Mesenchymal stem cell (in vitro differentiated cells and primary cell): ENCODE results near the gene SNX8.
A peak's percentile ranks its signal among the peaks of the same experiment; 100 is the strongest.
"Not testable (repeated sequence)": the region's sequence is repeated elsewhere in the genome, so short reads cannot be mapped to it uniquely, and the experiment has no call there.

Source experiments
- DNase-seq: peaks from one replicate; pipeline ENCODE4 v3.0.0-alpha.2; 2013
- H2AFZ ChIP-seq: one replicate; pipeline ENCODE4 v1.6.1; 2013; ENCODE audit warnings: low read depth, mild to moderate bottlenecking, control low read depth, inconsistent platforms, low read length, moderate library complexity
- H2AK5ac ChIP-seq: 2 replicates; pipeline ENCODE4 v1.6.1; 2013; ENCODE audit warnings: low read length, moderate library complexity, mild to moderate bottlenecking, inconsistent platforms; ENCODE audit not compliant: severe bottlenecking
- H2BK120ac ChIP-seq: one replicate; pipeline ENCODE4 v1.6.1; 2013; ENCODE audit warnings: low read depth, mild to moderate bottlenecking, inconsistent platforms, low read length, moderate library complexity
- H2BK12ac ChIP-seq, 2 experiments: one replicate each; pipeline ENCODE4 v1.6.1; 2013; ENCODE audit warnings: inconsistent platforms in 2 of 2, low read length in 2 of 2, mild to moderate bottlenecking in 2 of 2, moderate library complexity in 2 of 2, control low read depth in 1 of 2
- H2BK15ac ChIP-seq: one replicate; pipeline ENCODE4 v1.6.1; 2013; ENCODE audit warnings: mild to moderate bottlenecking, low read depth, inconsistent platforms; ENCODE audit not compliant: poor library complexity, severe bottlenecking
- H2BK5ac ChIP-seq: 2 replicates; pipeline ENCODE4 v1.6.1; 2013; ENCODE audit warnings: low read depth, mild to moderate bottlenecking, low read length, control low read depth, inconsistent platforms; ENCODE audit not compliant: poor library complexity, severe bottlenecking
- H3K14ac ChIP-seq, 2 experiments: one replicate each; pipeline ENCODE4 v1.6.1; 2013; ENCODE audit warnings: inconsistent platforms in 2 of 2, low read length in 2 of 2, control low read depth in 1 of 2, mild to moderate bottlenecking in 1 of 2, moderate library complexity in 1 of 2
- H3K18ac ChIP-seq, 2 experiments: one replicate each; pipeline ENCODE4 v1.6.1; 2013; ENCODE audit warnings: inconsistent platforms in 2 of 2, low read length in 2 of 2, control low read depth in 1 of 2, low read depth in 1 of 2, mild to moderate bottlenecking in 1 of 2
- H3K23ac ChIP-seq, 2 experiments: one replicate each; pipeline ENCODE4 v1.6.1; 2013; ENCODE audit warnings: inconsistent platforms in 2 of 2, low read length in 2 of 2, mild to moderate bottlenecking in 2 of 2, moderate library complexity in 2 of 2, control low read depth in 1 of 2
- H3K27ac ChIP-seq: 2 replicates; pipeline ENCODE4 v1.5.1; 2013; ENCODE audit warnings: mild to moderate bottlenecking, moderate library complexity, low read length, control low read depth, inconsistent platforms; ENCODE audit not compliant: poor library complexity, severe bottlenecking
- H3K27me3 ChIP-seq, 2 experiments: 2 replicates each; pipeline versions ENCODE4 v1.6.1 to v1.7.0; 2013; ENCODE audit warnings: low read length in 2 of 2, mild to moderate bottlenecking in 2 of 2, moderate library complexity in 2 of 2, control low read depth in 1 of 2, inconsistent platforms in 1 of 2; ENCODE audit not compliant: control insufficient read depth in 1 of 2, insufficient read depth in 1 of 2
- H3K36me3 ChIP-seq, 2 experiments: 2 replicates each; pipeline versions ENCODE4 v1.6.1 to v1.7.0; 2013; ENCODE audit warnings: low read length in 2 of 2, control low read depth in 1 of 2, inconsistent platforms in 1 of 2, low read depth in 1 of 2, mild to moderate bottlenecking in 1 of 2; ENCODE audit not compliant: insufficient read depth in 2 of 2, control insufficient read depth in 1 of 2
- H3K4ac ChIP-seq, 2 experiments: one replicate each; pipeline ENCODE4 v1.6.1; 2013; ENCODE audit warnings: inconsistent platforms in 2 of 2, low read length in 2 of 2, mild to moderate bottlenecking in 2 of 2, moderate library complexity in 2 of 2, control low read depth in 1 of 2, low read depth in 1 of 2
- H3K4me1 ChIP-seq: 2 replicates; pipeline ENCODE4 v1.6.1; 2013; ENCODE audit warnings: low read depth, low read length, control low read depth; ENCODE audit not compliant: control insufficient read depth, insufficient read depth
- H3K4me2 ChIP-seq: 2 replicates; pipeline ENCODE4 v1.6.1; 2013; ENCODE audit warnings: low read length, mild to moderate bottlenecking, inconsistent platforms; ENCODE audit not compliant: poor library complexity, severe bottlenecking
- H3K4me3 ChIP-seq, 2 experiments: 2 replicates each; pipeline versions ENCODE4 v1.5.1 to v1.7.0; 2013; ENCODE audit warnings: low read length in 2 of 2, mild to moderate bottlenecking in 2 of 2, control low read depth in 1 of 2, low read depth in 1 of 2; ENCODE audit not compliant: insufficient read depth in 1 of 2
- H3K79me1 ChIP-seq: replicated peaks from 2 replicates; pipeline ENCODE4 v1.6.1; 2013; ENCODE audit warnings: mild to moderate bottlenecking, control low read depth, low read length, inconsistent platforms; ENCODE audit not compliant: poor library complexity, severe bottlenecking
- H3K9ac ChIP-seq: 2 replicates; pipeline ENCODE4 v1.7.0; 2013; ENCODE audit warnings: mild to moderate bottlenecking, low read length, moderate library complexity
- H3K9me3 ChIP-seq: 2 replicates; pipeline ENCODE4 v1.7.0; 2013; ENCODE audit warnings: mild to moderate bottlenecking, low read length; ENCODE audit not compliant: control insufficient read depth
- H4K8ac ChIP-seq: one replicate; pipeline ENCODE4 v1.6.1; 2013; ENCODE audit warnings: inconsistent platforms, mild to moderate bottlenecking, low read length, moderate library complexity
- H4K91ac ChIP-seq: one replicate; pipeline ENCODE4 v1.6.1; 2013; ENCODE audit warnings: mild to moderate bottlenecking, low read length, inconsistent platforms
- WGBS: methylation state at CpG from one replicate; pipeline ENCODE4 v1.1.7; 2013; ENCODE audit warnings: mixed read lengths; 5-methylcytosine and 5-hydroxymethylcytosine counted together

SNX8 gene

DNA sequence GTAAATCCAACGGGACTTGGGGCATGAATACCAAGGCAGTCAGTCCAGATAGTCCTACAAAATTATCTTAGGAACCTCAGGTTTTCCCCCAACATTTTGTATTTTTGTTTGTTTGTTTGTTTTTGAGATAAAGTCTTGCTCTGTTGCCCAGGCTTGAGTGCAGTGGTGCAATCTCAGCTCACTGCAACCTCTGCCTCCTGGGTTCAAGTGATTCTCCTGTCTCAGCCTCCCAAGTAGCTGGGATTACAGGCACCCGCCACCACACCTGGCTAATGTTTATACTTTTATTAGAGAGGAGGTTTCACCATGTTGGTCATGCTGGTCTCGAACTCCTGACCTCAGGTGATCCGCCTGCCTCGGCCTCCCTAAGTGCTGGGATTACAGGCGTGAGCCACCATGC, 9.0 kb downstream of the SNX8 start:
- H3K4me3 ChIP-seq, H2BK15ac ChIP-seq, H2BK120ac ChIP-seq, H3K18ac ChIP-seq, H3K4me2 ChIP-seq, H3K4ac ChIP-seq, H4K91ac ChIP-seq, H3K23ac ChIP-seq, H3K27ac ChIP-seq, H3K9me3 ChIP-seq, H3K27me3 ChIP-seq, DNase-seq, H3K36me3 ChIP-seq, H2BK5ac ChIP-seq, H2AK5ac ChIP-seq, H2AFZ ChIP-seq, H3K14ac ChIP-seq, H2BK12ac ChIP-seq: not testable (repeated sequence)
- peak overlapping the region; percentile 27 for H3K9ac ChIP-seq
- peaks cover 16% of the 10 kb centered on the region for H3K4me1 ChIP-seq
- H3K79me1 ChIP-seq, result peaks cover 25% of the 10 kb centered on the region
- WGBS, result no CpG with 5 or more reads among the region's 6 CpGs
- H4K8ac ChIP-seq, result peak overlapping the region; percentile 42

DNA sequence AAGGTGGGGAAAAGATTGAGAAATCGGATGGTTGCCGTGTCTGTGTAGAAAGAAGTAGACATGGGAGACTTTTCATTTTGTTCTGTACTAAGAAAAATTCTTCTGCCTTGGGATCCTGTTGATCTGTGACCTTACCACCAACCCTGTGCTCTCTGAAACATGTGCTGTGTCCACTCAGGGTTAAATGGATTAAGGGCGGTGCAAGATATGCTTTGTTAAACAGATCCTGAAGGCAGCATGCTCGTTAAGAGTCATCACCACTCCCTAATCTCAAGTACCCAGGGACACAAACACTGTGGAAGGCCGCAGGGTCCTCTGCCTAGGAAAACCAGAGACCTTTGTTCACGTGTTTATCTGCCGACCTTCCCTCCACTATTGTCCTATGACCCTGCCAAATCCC, 10.7 kb downstream of the SNX8 start:
- H3K14ac ChIP-seq, H2AFZ ChIP-seq, H2BK15ac ChIP-seq, H4K8ac ChIP-seq, H3K23ac ChIP-seq, H3K4me3 ChIP-seq, H3K9me3 ChIP-seq, H2BK5ac ChIP-seq, H3K27me3 ChIP-seq, H2AK5ac ChIP-seq, H2BK12ac ChIP-seq, DNase-seq, H3K27ac ChIP-seq, H3K36me3 ChIP-seq, H4K91ac ChIP-seq, H3K4me2 ChIP-seq, H2BK120ac ChIP-seq, H3K4ac ChIP-seq, H3K9ac ChIP-seq, H3K18ac ChIP-seq: not testable (repeated sequence)
- WGBS, result 63% methylated on average over 3 of the region's 7 CpGs
- Histone ChIP-seq H3K79me1 (peaks cover 25% of the 10 kb centered on the region), H3K4me1 (peaks cover 10% of the 10 kb centered on the region)

DNA sequence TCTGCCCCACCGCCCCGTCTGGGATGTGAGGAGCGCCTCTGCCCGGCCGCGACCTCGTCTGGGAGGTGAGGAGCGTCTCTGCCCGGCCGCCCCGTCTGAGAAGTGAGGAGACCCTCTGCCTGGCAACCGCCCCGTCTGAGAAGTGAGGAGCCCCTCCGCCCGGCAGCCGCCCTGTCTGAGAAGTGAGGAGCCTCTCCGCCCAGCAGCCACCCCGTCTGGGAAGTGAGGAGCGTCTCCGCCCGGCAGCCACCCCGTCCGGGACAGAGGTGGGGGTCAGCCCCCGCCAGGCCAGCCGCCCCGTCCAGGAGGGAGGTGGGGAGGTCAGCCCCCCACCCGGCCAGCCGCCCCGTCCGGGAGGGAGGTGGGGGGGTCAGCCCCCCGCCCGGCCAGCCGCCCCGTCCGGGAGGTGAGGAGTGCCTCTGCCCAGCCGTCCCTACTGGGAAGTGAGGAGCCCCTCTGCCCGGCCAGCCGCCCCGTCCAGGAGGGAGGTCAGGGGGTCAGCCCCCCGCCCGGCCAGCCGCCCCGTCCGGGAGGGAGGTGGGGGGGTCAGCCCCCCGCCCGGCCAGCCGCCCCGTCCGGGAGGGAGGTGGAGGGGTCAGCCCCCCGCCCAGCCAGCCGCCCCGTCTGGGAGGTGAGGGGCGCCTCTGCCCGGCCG, 11.4 kb downstream of the SNX8 start:
- not testable (repeated sequence) for H2BK12ac ChIP-seq, H2BK15ac ChIP-seq, H2AK5ac ChIP-seq, H3K27me3 ChIP-seq, H2BK5ac ChIP-seq, H3K36me3 ChIP-seq, H3K4ac ChIP-seq, H3K27ac ChIP-seq, H3K4me2 ChIP-seq, H3K9me3 ChIP-seq, H3K14ac ChIP-seq, H2AFZ ChIP-seq, H3K4me3 ChIP-seq, H2BK120ac ChIP-seq, H4K91ac ChIP-seq, H3K9ac ChIP-seq, H3K18ac ChIP-seq, H3K23ac ChIP-seq, DNase-seq, H4K8ac ChIP-seq
- WGBS, result 95% methylated on average over 11 of the region's 55 CpGs
- Histone ChIP-seq H3K4me1 (peaks cover 10% of the 10 kb centered on the region), H3K79me1 (peaks cover 28% of the 10 kb centered on the region)

DNA sequence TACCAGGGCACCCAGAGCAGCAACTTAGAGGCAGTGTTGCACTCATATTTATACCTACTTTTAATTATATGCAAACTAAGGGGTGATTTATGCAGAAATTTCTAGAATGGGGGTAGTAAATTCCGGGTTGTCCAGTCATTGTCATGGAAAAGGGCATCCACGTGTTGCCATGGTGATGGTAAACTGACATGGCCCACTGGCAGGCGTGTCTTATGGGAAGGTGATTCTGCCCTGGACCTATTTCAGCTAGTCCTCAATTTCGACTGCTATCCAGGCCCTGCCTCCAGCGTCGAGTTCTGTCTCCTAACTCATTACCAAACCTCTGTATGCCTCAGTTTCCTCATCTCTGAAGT, 12.8 kb downstream of the SNX8 start:
- Histone ChIP-seq H3K9me3 (no peaks in the 10 kb centered on the region), H3K4me1 (peaks cover 4% of the 10 kb centered on the region), H2BK12ac (no peak overlapping the region), H4K8ac (peak overlapping the region; percentile 27), H3K27me3 (no peaks in the 10 kb centered on the region), H4K91ac (no peak overlapping the region), H2AFZ (no peak overlapping the region), H3K14ac (no peak overlapping the region), H3K4me2 (no peak overlapping the region), H2AK5ac (no peak overlapping the region), H3K27ac (no peak overlapping the region), H3K23ac (no peak overlapping the region), H3K9ac (no peak overlapping the region), H3K4me3 (no peak overlapping the region), H3K79me1 (peaks cover 27% of the 10 kb centered on the region), H3K36me3 (no peaks in the 10 kb centered on the region), H2BK15ac (no peak overlapping the region), H2BK5ac (no peak overlapping the region), H2BK120ac (no peak overlapping the region), H3K4ac (no peak overlapping the region), H3K18ac (no peak overlapping the region)
- DNase-seq, result peak; percentile 35
- WGBS, result 85% methylated on average over 6 of the region's 6 CpGs
